OCI-LY7 (cell line): ENCODE results near the gene MCM6.

Source experiments
- EZH2phosphoT487 ChIP-seq: fragments of 200-600 bp; sonication (generic); IDR thresholded peaks from 2 replicates; pipeline ENCODE4 v1.6.1; 2018; ENCODE audit warnings: low read depth, borderline replicate concordance, mild to moderate bottlenecking, mixed run types, antibody characterized with exemption, low read length, moderate library complexity, mixed read lengths
- TF ChIP-seq, protein P1 (sequence below): fragments of 200-600 bp; sonication (generic); conservative IDR thresholded peaks from 2 replicates; pipeline ENCODE4 v1.5.1; 2014; ENCODE audit warnings: mild to moderate bottlenecking, antibody characterized with exemption, low read length, moderate library complexity, mixed read lengths

GRCh38 chr2:135829378-135830135 lies 46.7 kb downstream of the MCM6 start:
- TF ChIP-seq, protein P1, sequence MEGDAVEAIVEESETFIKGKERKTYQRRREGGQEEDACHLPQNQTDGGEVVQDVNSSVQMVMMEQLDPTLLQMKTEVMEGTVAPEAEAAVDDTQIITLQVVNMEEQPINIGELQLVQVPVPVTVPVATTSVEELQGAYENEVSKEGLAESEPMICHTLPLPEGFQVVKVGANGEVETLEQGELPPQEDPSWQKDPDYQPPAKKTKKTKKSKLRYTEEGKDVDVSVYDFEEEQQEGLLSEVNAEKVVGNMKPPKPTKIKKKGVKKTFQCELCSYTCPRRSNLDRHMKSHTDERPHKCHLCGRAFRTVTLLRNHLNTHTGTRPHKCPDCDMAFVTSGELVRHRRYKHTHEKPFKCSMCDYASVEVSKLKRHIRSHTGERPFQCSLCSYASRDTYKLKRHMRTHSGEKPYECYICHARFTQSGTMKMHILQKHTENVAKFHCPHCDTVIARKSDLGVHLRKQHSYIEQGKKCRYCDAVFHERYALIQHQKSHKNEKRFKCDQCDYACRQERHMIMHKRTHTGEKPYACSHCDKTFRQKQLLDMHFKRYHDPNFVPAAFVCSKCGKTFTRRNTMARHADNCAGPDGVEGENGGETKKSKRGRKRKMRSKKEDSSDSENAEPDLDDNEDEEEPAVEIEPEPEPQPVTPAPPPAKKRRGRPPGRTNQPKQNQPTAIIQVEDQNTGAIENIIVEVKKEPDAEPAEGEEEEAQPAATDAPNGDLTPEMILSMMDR: no peak
- no peak for TF ChIP-seq EZH2phosphoT487
